ENCODE data around the gene DUSP7. TPM values are rescaled to one million over a fixed set of nuclear protein-coding genes. Genes with fewer than 3 reads are reported as not detected.

Gene DUSP7
- total and polyA plus RNA-seq, 2 donors (not counting 3 experiments of a cell fraction or from before 2014, with no cell fraction given), result 29.2 to 37.7 TPM

- Histone ChIP-seq H3K9me1 (replicated peaks; ENCODE audit: control insufficient read depth, extremely low read depth, insufficient read depth, low read length) (no peaks in the 10 kb centered on the region), H3K4me1 (ENCODE audit: control insufficient read depth, extremely low read depth, insufficient read depth, low read length) (no peaks in the 10 kb centered on the region), H3K79me2 (ENCODE audit: control insufficient read depth, insufficient read depth, low read length) (no peaks in the 10 kb centered on the region), H3K36me3 (ENCODE audit: control insufficient read depth in 2 of 2, extremely low read depth in 1 of 2, insufficient read depth in 2 of 2, low read length in 2 of 2) (no peaks in the 10 kb centered on the region), H4K20me1 (replicated peaks; ENCODE audit: control insufficient read depth, extremely low read depth, insufficient read depth, low read length) (no peaks in the 10 kb centered on the region), H3K4me2 (ENCODE audit: insufficient read depth, low read length) (no peak overlapping the region), H3K9ac (replicated peaks; ENCODE audit: extremely low read depth, insufficient read depth, low read length) (no peak overlapping the region), H3K9me3 (replicated peaks; ENCODE audit: control insufficient read depth, insufficient read depth, low read length) (no peaks in the 10 kb centered on the region), H2AFZ (ENCODE audit: low read depth, low read length) (no peak overlapping the region), H3K4me3 (replicated peaks in 1 of 3; ENCODE audit: insufficient read depth in 1 of 3, low read depth in 1 of 3, low read length in 3 of 3) (no peak overlapping the region), H3K27me3 (ENCODE audit: control insufficient read depth in 2 of 2, insufficient read depth in 2 of 2, low read length in 2 of 2) (no peaks in the 10 kb centered on the region), H3K27ac (ENCODE audit: insufficient read depth, low read depth, low read length) (no peak overlapping the region)
- ChIA-PET CTCF (interaction anchor here (5.8 kb wide), 1 partner anchor 14 kb away, joined by 43 read pairs; no protein-coding TSS in a partner anchor), POLR2A (no interaction called here)
- no peak for DNase-seq (ENCODE audit: low read depth, low spot score)
- BruUV-seq (replicated peaks), result no TSS peak
- dilution Hi-C loops (cut with MboI; ENCODE audit: extremely low pct_ligation_motif_present, low sequenced_read_pairs) (no loop called here), intact Hi-C loops (cut with micrococcal nuclease) (no loop called here)
- no peak for FAIRE-seq
- TF ChIP-seq POLR2A (IDR thresholded peaks at IDR 0.05; ENCODE audit: low read depth, low read length), result no peak
- no peak for TF ChIP-seq FOS (IDR thresholded peaks at IDR 0.05; ENCODE audit: borderline replicate concordance, insufficient read depth, low read length)
- no peak for TF ChIP-seq POLR2AphosphoS5 (IDR thresholded peaks at IDR 0.05; ENCODE audit: insufficient read depth, low read depth, low read length)
- no peak for TF ChIP-seq GATA2 (IDR thresholded peaks at IDR 0.05; ENCODE audit: insufficient read depth, insufficient read length, low read depth, low read length)
- TF ChIP-seq EZH2 (IDR thresholded peaks at IDR 0.05; ENCODE audit: borderline replicate concordance, low read depth, low read length, severe bottlenecking), result no peak
These were observed 16.9 kb downstream of the DUSP7 start for GRCh38 chr3:52039426-52039825.

GRCh38 chr3:52038227-52038626, 18.1 kb downstream of the DUSP7 start:
- DNase-seq (ENCODE audit: low read depth, low spot score), result no peak
- H3K4me1 ChIP-seq (ENCODE audit: control insufficient read depth, extremely low read depth, insufficient read depth, low read length), result no peaks in the 10 kb centered on the region
- no TSS peak for BruUV-seq (replicated peaks)
- H2AFZ ChIP-seq (ENCODE audit: low read depth, low read length), result peak overlapping the region; percentile 30
- POLR2A ChIA-PET, result no interaction called here
- H3K4me2 ChIP-seq (ENCODE audit: insufficient read depth, low read length), result no peak overlapping the region
- H3K36me3 ChIP-seq (ENCODE audit: control insufficient read depth in 2 of 2, extremely low read depth in 1 of 2, insufficient read depth in 2 of 2, low read length in 2 of 2), result no peaks in the 10 kb centered on the region
- H3K9ac ChIP-seq (replicated peaks; ENCODE audit: extremely low read depth, insufficient read depth, low read length), result no peak overlapping the region
- no peaks in the 10 kb centered on the region for H4K20me1 ChIP-seq (replicated peaks; ENCODE audit: control insufficient read depth, extremely low read depth, insufficient read depth, low read length)
- no peak overlapping the region for H3K27ac ChIP-seq (ENCODE audit: insufficient read depth, low read depth, low read length)
- H3K27me3 ChIP-seq (ENCODE audit: control insufficient read depth in 2 of 2, insufficient read depth in 2 of 2, low read length in 2 of 2), result no peaks in the 10 kb centered on the region
- TF ChIP-seq CTCF (IDR thresholded peaks at IDR 0.05; ENCODE audit: extremely low read depth in 1 of 2, insufficient read depth in 1 of 2, low read depth in 1 of 2, low read length in 2 of 2) (no peak), EZH2 (IDR thresholded peaks at IDR 0.05; ENCODE audit: borderline replicate concordance, low read depth, low read length, severe bottlenecking) (no peak), FOS (IDR thresholded peaks at IDR 0.05; ENCODE audit: borderline replicate concordance, insufficient read depth, low read length) (no peak), MYC (IDR thresholded peaks at IDR 0.05; ENCODE audit: low read depth, low read length) (no peak), POLR2A (IDR thresholded peaks at IDR 0.05; ENCODE audit: low read depth, low read length) (no peak), JUN (IDR thresholded peaks at IDR 0.05; ENCODE audit: borderline replicate concordance, insufficient read depth, insufficient read length, low read depth) (no peak), POLR2AphosphoS5 (IDR thresholded peaks at IDR 0.05; ENCODE audit: insufficient read depth, low read depth, low read length) (no peak), GATA2 (IDR thresholded peaks at IDR 0.05; ENCODE audit: insufficient read depth, insufficient read length, low read depth, low read length) (no peak), MAX (IDR thresholded peaks at IDR 0.05; ENCODE audit: insufficient read depth, insufficient read length) (no peak)
- no peaks in the 10 kb centered on the region for H3K9me3 ChIP-seq (replicated peaks; ENCODE audit: control insufficient read depth, insufficient read depth, low read length)
- no peaks in the 10 kb centered on the region for H3K79me2 ChIP-seq (ENCODE audit: control insufficient read depth, insufficient read depth, low read length)
- CTCF ChIA-PET, result interaction anchor here (1.3 to 5.8 kb wide), 4 partner anchors 15 to 34 kb away, joined by 3 to 43 read pairs (median 4); no protein-coding TSS in a partner anchor
- H3K9me1 ChIP-seq (replicated peaks; ENCODE audit: control insufficient read depth, extremely low read depth, insufficient read depth, low read length), result no peaks in the 10 kb centered on the region
- intact Hi-C loops (cut with micrococcal nuclease), result no loop called here
- dilution Hi-C loops (cut with MboI; ENCODE audit: extremely low pct_ligation_motif_present, low sequenced_read_pairs), result no loop called here
- no peak for FAIRE-seq
- no peak overlapping the region for H3K4me3 ChIP-seq (replicated peaks in 1 of 3; ENCODE audit: insufficient read depth in 1 of 3, low read depth in 1 of 3, low read length in 3 of 3)
